ENCODE data around the gene MVD.

Gene MVD, protein sequence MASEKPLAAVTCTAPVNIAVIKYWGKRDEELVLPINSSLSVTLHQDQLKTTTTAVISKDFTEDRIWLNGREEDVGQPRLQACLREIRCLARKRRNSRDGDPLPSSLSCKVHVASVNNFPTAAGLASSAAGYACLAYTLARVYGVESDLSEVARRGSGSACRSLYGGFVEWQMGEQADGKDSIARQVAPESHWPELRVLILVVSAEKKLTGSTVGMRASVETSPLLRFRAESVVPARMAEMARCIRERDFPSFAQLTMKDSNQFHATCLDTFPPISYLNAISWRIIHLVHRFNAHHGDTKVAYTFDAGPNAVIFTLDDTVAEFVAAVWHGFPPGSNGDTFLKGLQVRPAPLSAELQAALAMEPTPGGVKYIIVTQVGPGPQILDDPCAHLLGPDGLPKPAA

DNA sequence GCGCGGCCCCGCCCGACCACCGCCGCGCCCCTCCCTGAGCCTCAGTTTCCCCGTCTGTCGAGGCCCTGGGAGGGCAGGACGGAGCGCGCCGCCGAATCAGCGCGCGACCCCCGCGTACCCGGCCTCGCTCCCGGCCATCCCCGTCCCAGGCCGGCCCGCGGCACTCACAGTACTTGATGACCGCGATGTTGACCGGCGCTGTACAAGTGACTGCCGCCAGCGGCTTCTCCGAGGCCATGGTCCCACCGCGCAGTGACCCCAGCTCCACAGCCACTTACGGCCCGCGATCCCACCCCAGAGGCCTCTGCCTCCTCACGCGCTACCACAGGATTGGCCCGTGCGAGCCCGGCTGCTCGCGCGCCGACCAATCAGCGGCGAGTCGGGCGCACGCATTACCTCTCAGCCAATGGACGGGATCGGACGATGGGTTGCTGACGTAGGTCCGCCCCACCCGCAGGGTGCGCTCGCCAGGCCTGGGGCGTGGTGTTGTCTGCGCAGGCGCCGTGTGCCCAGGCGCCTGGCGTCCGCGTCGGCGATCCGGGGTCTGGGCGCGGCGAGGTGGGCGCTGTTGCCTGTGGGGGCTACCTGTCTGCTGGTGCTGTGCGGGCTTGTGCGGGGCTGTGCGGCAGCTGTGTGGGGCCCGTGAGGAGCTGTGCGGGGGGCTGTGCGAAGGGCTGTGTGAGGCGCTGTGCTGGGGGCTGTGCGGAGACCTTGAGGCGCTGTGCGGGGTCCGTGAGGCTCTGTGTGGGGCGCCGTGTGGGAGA lies at the start of gene MVD:
TSS of gene MVD (minus strand) at position 249 of the 764 bp plus-strand sequence. CDS start at position 238, 11 bp downstream.
- peak within 1 kb of the TSS; percentile 96 for H3K4me3 ChIP-seq (ENCODE audit: low read depth, low read length)
- TF ChIP-seq, protein P1, sequence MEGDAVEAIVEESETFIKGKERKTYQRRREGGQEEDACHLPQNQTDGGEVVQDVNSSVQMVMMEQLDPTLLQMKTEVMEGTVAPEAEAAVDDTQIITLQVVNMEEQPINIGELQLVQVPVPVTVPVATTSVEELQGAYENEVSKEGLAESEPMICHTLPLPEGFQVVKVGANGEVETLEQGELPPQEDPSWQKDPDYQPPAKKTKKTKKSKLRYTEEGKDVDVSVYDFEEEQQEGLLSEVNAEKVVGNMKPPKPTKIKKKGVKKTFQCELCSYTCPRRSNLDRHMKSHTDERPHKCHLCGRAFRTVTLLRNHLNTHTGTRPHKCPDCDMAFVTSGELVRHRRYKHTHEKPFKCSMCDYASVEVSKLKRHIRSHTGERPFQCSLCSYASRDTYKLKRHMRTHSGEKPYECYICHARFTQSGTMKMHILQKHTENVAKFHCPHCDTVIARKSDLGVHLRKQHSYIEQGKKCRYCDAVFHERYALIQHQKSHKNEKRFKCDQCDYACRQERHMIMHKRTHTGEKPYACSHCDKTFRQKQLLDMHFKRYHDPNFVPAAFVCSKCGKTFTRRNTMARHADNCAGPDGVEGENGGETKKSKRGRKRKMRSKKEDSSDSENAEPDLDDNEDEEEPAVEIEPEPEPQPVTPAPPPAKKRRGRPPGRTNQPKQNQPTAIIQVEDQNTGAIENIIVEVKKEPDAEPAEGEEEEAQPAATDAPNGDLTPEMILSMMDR (IDR thresholded peaks at IDR 0.05; ENCODE audit: borderline replicate concordance, insufficient read depth, low read depth, low read length), result no peak

DNA sequence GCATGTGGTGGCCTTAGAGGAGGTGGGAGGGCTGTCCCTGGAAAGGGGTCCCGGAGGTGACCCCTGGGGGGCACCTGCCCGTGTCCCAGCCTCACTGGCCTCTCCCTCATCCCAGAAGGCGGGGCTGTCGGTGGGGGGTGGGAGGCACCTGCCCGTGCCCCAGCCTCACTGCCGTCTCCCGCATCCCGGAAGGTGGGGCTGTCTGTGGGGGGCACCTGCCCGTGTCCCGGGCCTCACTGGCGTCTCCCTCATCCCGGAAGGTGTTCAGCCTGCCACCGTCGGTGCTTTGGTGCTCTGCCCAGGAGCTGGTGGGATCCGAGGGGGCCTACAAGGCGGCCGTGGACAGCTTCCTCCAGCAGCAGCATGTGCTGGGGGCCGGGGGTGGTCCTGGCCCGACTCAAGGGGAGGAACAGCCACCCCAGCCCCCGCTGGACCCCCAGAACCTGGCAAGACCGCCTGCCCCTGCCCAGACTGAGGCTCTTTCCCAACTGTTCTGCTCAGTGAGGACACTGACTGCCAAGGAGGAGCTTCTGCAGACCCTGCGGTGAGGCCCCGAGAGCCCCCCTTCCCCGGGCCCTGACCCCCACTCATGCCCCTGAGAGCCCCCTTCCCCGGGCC lies 49.6 kb upstream of the MVD start:
- TF ChIP-seq, protein P1 (IDR thresholded peaks at IDR 0.05; ENCODE audit: borderline replicate concordance, insufficient read depth, low read depth, low read length), result no peak
- no peak overlapping the region for H3K4me3 ChIP-seq (ENCODE audit: low read depth, low read length)

DNA sequence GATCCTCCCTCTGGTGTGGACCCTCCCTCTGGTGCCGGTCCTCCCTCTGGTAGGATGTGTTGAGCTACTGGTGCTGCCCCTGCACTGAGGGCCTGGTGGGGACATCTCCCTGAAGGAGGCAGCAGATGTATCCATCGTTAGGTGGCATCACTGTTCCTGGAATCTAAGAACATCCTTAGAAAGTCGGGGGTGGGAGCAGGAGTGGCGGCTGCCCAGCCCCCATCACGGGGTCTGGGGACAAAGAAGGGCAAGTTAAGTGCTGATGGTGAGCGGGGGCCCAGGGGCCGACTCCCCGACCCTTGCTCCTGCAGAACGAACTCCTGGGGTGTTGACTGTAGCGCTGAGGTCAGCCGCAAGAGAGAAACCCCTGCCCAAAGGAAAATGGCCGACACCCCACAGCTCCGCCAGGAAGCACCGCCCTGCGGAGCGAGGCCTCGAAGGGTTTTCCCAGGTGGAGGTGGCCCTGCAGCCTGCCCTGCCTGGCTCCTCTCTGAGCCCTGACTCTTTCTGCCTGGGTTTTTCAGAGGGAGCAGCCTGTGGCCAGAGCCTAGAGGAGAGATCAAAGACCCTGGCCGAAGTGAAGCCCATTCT lies 49.0 kb upstream of the MVD start:
- TF ChIP-seq, protein P1 (IDR thresholded peaks at IDR 0.05; ENCODE audit: borderline replicate concordance, insufficient read depth, low read depth, low read length), result no peak
- no peak overlapping the region for H3K4me3 ChIP-seq (ENCODE audit: low read depth, low read length)

DNA sequence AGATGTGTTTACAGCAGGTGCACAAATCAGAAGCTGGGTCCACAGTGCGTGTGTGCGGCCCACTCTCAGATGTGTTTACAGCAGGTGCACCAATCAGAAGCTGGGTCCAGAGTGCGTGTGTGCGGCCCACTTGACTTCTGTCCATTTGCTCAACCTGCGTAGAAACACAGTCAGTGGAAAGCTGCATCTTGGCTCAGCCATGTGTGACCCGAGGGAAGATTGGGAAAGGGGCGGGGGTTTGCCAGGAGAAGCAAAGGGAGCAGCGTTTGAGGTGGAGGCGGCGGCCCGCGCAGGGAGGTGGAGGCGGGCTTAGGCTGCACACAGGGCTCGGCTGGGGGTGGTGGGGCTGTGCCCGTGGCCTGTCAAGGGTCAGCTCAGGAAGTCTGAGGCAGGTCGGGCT lies 47.7 kb upstream of the MVD start:
- TF ChIP-seq, protein P1 (IDR thresholded peaks at IDR 0.05; ENCODE audit: borderline replicate concordance, insufficient read depth, low read depth, low read length), result no peak
- no peak overlapping the region for H3K4me3 ChIP-seq (ENCODE audit: low read depth, low read length)

DNA sequence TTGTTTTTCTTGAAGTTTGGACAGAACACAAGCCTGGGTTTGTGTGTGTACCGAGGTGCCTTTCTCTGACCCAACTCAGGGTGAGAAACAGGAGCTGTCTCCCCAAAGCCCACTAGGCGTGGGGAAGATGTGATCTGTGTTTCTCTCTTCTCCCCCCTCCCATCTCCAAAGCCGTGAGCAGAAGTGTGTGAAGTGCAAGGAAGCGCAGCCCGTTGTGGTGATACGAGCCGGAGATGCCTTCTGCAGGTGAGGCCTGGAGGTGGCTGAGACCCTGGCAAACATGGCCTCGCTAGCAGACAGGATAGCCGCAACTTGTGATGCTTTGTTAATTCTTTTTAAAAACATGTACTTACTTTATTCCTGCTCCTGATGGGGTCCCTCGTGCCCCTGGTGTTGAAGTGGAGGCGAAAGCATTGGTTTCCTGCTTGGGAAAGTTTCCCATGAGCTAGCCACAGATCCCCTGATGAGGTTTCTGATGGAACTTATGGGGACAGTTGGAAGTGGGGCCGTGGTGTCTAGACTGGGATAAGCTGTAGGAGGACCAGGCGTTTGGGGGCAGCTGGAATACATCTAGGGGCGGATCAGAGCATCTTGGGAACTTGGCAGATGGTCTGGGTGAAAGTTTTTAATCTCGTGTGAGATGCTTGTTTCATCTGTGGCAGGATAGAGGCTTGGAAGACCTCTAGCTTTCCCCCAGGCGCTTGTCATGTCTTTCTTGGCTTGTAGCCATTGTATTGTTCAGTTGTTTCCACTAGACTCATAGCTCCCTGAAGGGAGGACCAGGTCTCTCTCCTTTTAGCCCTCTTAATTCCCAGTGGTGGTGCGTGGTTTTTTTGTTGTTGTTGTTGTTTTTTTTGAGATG lies 44.3 kb upstream of the MVD start:
- TF ChIP-seq, protein P1 (IDR thresholded peaks at IDR 0.05; ENCODE audit: borderline replicate concordance, insufficient read depth, low read depth, low read length), result no peak
- peak overlapping the region; percentile 96 for H3K4me3 ChIP-seq (ENCODE audit: low read depth, low read length)

Data from GM12875 (cell line).